ENCODE data around the gene NFE2. TPM values are rescaled to one million over a fixed set of nuclear protein-coding genes. Genes with fewer than 3 reads are reported as not detected.

Gene NFE2
- total RNA-seq, 1 donor from 2014 or later = 0.45 TPM

- no peaks in the 10 kb centered on the region for H3K9me3 Mint-ChIP-seq
- H3K27me3 Mint-ChIP-seq (ENCODE audit: low read depth) = peaks cover 2% of the 10 kb centered on the region
- H3K4me1 Mint-ChIP-seq = peaks cover 10% of the 10 kb centered on the region
- H3K4me3 Mint-ChIP-seq = no peak overlapping the region
- TF ChIP-seq CTCF (IDR thresholded peaks at IDR 0.05; ENCODE audit: unreplicated experiment) = no peak
- no peak overlapping the region for H3K27ac Mint-ChIP-seq
- DNase-seq (ENCODE audit: low spot score in 2 of 2, unreplicated experiment in 2 of 2) = no peak
- peaks cover 3% of the 10 kb centered on the region for H3K36me3 Mint-ChIP-seq
Observed at GRCh38 chr12:54294953-54295566, 5.8 kb downstream of the NFE2 start.

GRCh38 chr12:54294152-54294952 lies 6.5 kb downstream of the NFE2 start:
- Mint-ChIP-seq H3K9me3 (no peaks in the 10 kb centered on the region), H3K27me3 (ENCODE audit: low read depth) (no peaks in the 10 kb centered on the region), H3K36me3 (peaks cover 4% of the 10 kb centered on the region), H3K4me3 (no peak overlapping the region), H3K4me1 (peaks cover 3% of the 10 kb centered on the region), H3K27ac (no peak overlapping the region)
- TF ChIP-seq CTCF (IDR thresholded peaks at IDR 0.05; ENCODE audit: unreplicated experiment) = peak; percentile 13
- no peak for DNase-seq (ENCODE audit: low spot score in 2 of 2, unreplicated experiment in 2 of 2)

- Mint-ChIP-seq H3K27me3 (ENCODE audit: low read depth) (no peaks in the 10 kb centered on the region), H3K4me3 (no peak overlapping the region), H3K9me3 (no peaks in the 10 kb centered on the region), H3K36me3 (peaks cover 4% of the 10 kb centered on the region), H3K4me1 (peaks cover 3% of the 10 kb centered on the region), H3K27ac (no peak overlapping the region)
- no peak for DNase-seq (ENCODE audit: low spot score in 2 of 2, unreplicated experiment in 2 of 2)
- no peak for TF ChIP-seq CTCF (IDR thresholded peaks at IDR 0.05; ENCODE audit: unreplicated experiment)
Observed at GRCh38 chr12:54292931-54293241, 7.9 kb downstream of the NFE2 start.

- no peak overlapping the region for H3K27ac Mint-ChIP-seq
- H3K27me3 Mint-ChIP-seq (ENCODE audit: low read depth) = no peaks in the 10 kb centered on the region
- no peak for TF ChIP-seq CTCF (IDR thresholded peaks at IDR 0.05; ENCODE audit: unreplicated experiment)
- H3K36me3 Mint-ChIP-seq = peaks cover 5% of the 10 kb centered on the region
- no peak overlapping the region for H3K4me3 Mint-ChIP-seq
- no peaks in the 10 kb centered on the region for H3K9me3 Mint-ChIP-seq
- peaks cover 3% of the 10 kb centered on the region for H3K4me1 Mint-ChIP-seq
- DNase-seq (ENCODE audit: low spot score in 2 of 2, unreplicated experiment in 2 of 2) = no peak
Observed at GRCh38 chr12:54292083-54292930, 8.5 kb downstream of the NFE2 start.

- peaks cover 42% of the 10 kb centered on the region for H3K36me3 Mint-ChIP-seq
- H3K9me3 Mint-ChIP-seq = no peaks in the 10 kb centered on the region
- peak overlapping the region; percentile 86 for H3K27ac Mint-ChIP-seq
- no peaks in the 10 kb centered on the region for H3K27me3 Mint-ChIP-seq (ENCODE audit: low read depth)
- peaks cover 44% of the 10 kb centered on the region for H3K4me1 Mint-ChIP-seq
- DNase-seq (ENCODE audit: low spot score in 2 of 2, unreplicated experiment in 2 of 2) = no peak
- no peak overlapping the region for H3K4me3 Mint-ChIP-seq
- no peak for TF ChIP-seq CTCF (IDR thresholded peaks at IDR 0.05; ENCODE audit: unreplicated experiment)
Observed at GRCh38 chr12:54287261-54288157, 13.3 kb downstream of the NFE2 start.
